Subcutaneous adipose tissue (tissue), 4 donors: ENCODE results near the gene PHF14. TPM values are rescaled to one million over a fixed set of nuclear protein-coding genes. Genes with fewer than 3 reads are reported as not detected.

ENCODE experiments used
- CTCF ChIP-seq: fragments of 450-650 bp; IDR thresholded peaks from one replicate; pipeline ENCODE4 v1.5.1; 2016; ENCODE audit warnings: low read depth, mild to moderate bottlenecking, control low read depth, antibody characterized with exemption, moderate library complexity
- total RNA-seq, 4 donors: library from RNA; depleted of rRNA; stranded (reverse); fragments of >200 nt; gene quantifications; one replicate each; pipeline ENCODE4 v1.1.0, GENCODE V29; 2016

The PHF14 gene
- total RNA-seq, 4 donors from 2014 or later, result 39.9 to 51.7 (median 42.9) TPM

DNA sequence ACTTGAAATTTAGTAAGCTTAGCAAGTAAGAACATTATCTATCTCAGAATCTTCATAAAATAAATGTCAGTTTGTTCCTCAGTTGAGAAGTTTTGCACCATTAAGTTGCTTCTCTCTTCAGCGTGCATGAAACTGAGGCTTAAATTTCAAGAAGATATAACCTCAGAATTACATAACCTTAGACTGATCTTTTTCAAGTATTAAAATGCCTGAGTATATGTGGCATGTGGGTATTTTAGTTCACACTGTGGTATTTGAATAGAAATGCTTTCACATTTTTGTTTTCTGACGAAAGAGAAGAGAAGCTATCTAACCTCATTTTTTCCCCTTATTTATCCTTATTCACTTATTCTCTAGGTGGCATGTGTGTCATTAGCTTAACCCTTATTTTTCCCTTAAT lies 104.1 kb downstream of the PHF14 start:
- TF ChIP-seq CTCF, result no peak

- no peak for TF ChIP-seq CTCF
These were observed 104.7 kb downstream of the PHF14 start for GRCh38 chr7:11078247-11078834.

DNA sequence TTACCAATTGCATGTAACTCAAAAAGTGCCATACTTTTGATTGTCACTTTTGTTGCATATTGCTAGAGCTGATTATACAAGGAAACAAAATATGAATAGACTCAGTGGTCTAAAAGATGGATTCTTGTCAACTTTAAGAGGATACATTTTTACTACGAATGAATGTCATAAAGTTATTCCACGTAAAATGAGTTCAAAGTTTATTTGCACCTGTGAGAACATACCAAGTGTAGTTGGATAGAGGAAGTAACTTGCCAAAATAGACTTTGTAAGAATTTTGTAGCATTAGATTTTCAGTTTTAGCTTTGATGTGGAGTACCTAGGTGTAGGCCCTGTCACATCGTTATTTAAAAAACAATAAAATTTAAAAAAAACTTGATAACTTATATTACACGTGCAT lies 106.2 kb downstream of the PHF14 start:
- TF ChIP-seq CTCF, result no peak

- no peak for TF ChIP-seq CTCF
These were observed 108.4 kb downstream of the PHF14 start for GRCh38 chr7:11082121-11082520.

DNA sequence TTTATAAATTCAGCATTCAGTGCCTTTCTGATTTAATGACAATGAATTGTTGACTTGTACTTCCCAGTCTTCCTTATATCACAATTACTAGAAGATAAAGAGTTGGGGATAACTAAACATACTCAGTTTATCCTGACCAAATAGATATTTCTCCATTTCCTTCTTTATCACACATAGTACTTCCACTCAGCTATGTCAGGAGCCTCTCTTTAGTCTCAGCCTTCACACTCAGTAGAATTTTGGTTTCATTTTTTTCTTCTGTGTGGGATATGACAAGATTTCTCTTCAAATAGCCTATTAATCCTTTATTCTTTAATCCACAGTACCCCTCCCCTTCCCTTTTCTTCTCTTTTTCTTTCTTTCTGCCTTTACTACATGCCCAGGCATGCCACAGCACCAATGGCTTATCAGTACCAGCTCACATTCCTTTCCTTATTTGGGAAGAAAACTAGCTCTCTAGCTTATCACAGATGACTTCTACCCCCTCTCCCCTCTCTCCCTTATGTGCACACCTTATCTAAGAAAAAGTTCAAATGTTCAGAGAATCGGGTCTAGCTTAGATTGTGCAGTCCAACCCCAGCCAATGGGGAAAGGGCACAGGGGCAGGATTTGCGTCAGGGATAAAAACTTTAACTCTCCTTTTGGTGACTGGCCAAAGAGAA lies 109.0 kb downstream of the PHF14 start:
- TF ChIP-seq CTCF, result no peak

GRCh38 chr7:11083214-11083568 lies 109.5 kb downstream of the PHF14 start:
- no peak for TF ChIP-seq CTCF

DNA sequence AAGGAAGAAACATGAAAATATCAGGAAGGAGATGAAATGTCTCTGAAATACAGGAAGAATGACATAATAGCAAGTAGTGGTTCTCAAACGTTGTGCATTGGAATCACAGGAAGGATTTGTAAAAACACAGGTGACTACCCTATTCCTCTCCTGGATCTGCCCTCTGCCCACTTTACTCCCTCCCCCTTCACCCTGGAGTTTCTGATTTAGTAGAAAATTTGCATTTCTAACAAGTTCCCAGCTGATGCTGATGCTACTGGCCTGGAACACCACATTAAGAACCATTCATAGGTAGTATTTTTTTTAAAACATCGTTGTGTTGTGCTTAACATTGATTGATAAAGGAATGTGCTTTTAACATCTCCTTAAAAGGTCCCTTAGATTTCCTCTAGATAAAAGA lies 130.9 kb downstream of the PHF14 start:
- TF ChIP-seq CTCF, result no peak
